Ramos (cell line): ENCODE data around the gene RFTN1.

Experiments used
- in situ Hi-C: fragments of 300-500 bp; cut with MboI; formaldehyde crosslinking; loops from one replicate; pipeline ENCODE4 v1.14.3; 2022; ENCODE audit warnings: low sequenced_read_pairs; ENCODE audit not compliant: unreplicated experiment

Gene RFTN1

GRCh38 chr3:16474920-16475319 lies 38.6 kb downstream of the RFTN1 start:
- in situ Hi-C loops: no loop called here

GRCh38 chr3:16474216-16474615 lies 39.3 kb downstream of the RFTN1 start:
- in situ Hi-C loops: no loop called here

GRCh38 chr3:16472593-16472992 lies 40.9 kb downstream of the RFTN1 start:
- in situ Hi-C loops: no loop called here

GRCh38 chr3:16471897-16472296 lies 41.6 kb downstream of the RFTN1 start:
- in situ Hi-C loops: no loop called here

- in situ Hi-C loops: no loop called here
Measured at GRCh38 chr3:16470590-16470989, 42.9 kb downstream of the RFTN1 start.

GRCh38 chr3:16468336-16469098 lies 45.0 kb downstream of the RFTN1 start:
- in situ Hi-C loops: no loop called here

GRCh38 chr3:16468002-16468335 lies 45.5 kb downstream of the RFTN1 start:
- in situ Hi-C loops: no loop called here

- in situ Hi-C loops: no loop called here
Measured at GRCh38 chr3:16467393-16467792, 46.1 kb downstream of the RFTN1 start.

- in situ Hi-C loops: no loop called here
Measured at GRCh38 chr3:16466822-16467221, 46.7 kb downstream of the RFTN1 start.

GRCh38 chr3:16464511-16465148 lies 48.9 kb downstream of the RFTN1 start:
- in situ Hi-C loops: no loop called here

GRCh38 chr3:16463914-16464313 lies 49.6 kb downstream of the RFTN1 start:
- in situ Hi-C loops: no loop called here

GRCh38 chr3:16463119-16463518 lies 50.4 kb downstream of the RFTN1 start:
- in situ Hi-C loops: no loop called here

GRCh38 chr3:16462679-16463078 lies 50.8 kb downstream of the RFTN1 start:
- in situ Hi-C loops: no loop called here

- in situ Hi-C loops: no loop called here
Measured at GRCh38 chr3:16461463-16462245, 51.8 kb downstream of the RFTN1 start.

- in situ Hi-C loops: no loop called here
Measured at GRCh38 chr3:16460886-16461285, 52.6 kb downstream of the RFTN1 start.

GRCh38 chr3:16460273-16460672 lies 53.2 kb downstream of the RFTN1 start:
- in situ Hi-C loops: no loop called here

- in situ Hi-C loops: no loop called here
Measured at GRCh38 chr3:16456784-16457415, 56.6 kb downstream of the RFTN1 start.

GRCh38 chr3:16455966-16456365 lies 57.5 kb downstream of the RFTN1 start:
- in situ Hi-C loops: no loop called here

GRCh38 chr3:16455001-16455400 lies 58.5 kb downstream of the RFTN1 start:
- in situ Hi-C loops: no loop called here

GRCh38 chr3:16452261-16452660 lies 61.2 kb downstream of the RFTN1 start:
- in situ Hi-C loops: no loop called here

- in situ Hi-C loops: no loop called here
Measured at GRCh38 chr3:16449369-16449768, 64.1 kb downstream of the RFTN1 start.
